Stomach smooth muscle (tissue), 2 donors: ENCODE measurements around the gene PSMD12.
A peak's percentile ranks its signal among the peaks of the same experiment; 100 is the strongest.
"Not testable (repeated sequence)": the region's sequence is repeated elsewhere in the genome, so short reads cannot be mapped to it uniquely, and the experiment has no call there.

ENCODE experiments used
- H3K27ac ChIP-seq: one replicate; pipeline ENCODE4 v1.7.0; 2013; ENCODE audit warnings: mild to moderate bottlenecking, low read length, inconsistent platforms
- H3K27me3 ChIP-seq, 2 donors: one replicate each; pipeline ENCODE4 v1.7.0; 2013; ENCODE audit warnings: low read length in 2 of 2; ENCODE audit not compliant: insufficient read depth in 2 of 2, control insufficient read depth in 1 of 2
- H3K36me3 ChIP-seq, 2 donors: one replicate each; pipeline ENCODE4 v1.7.0; 2013; ENCODE audit warnings: low read length in 2 of 2; ENCODE audit not compliant: control insufficient read depth in 2 of 2, insufficient read depth in 2 of 2
- H3K4me1 ChIP-seq: one replicate; pipeline ENCODE4 v1.7.0; 2013; ENCODE audit warnings: low read length; ENCODE audit not compliant: control insufficient read depth, insufficient read depth
- H3K4me3 ChIP-seq, 2 donors: one replicate each; pipeline ENCODE4 v1.7.0; 2013; ENCODE audit warnings: low read length in 2 of 2
- H3K9ac ChIP-seq, 2 donors: one replicate each; pipeline ENCODE4 v1.7.0; 2013; ENCODE audit warnings: low read length in 2 of 2, mild to moderate bottlenecking in 1 of 2
- H3K9me3 ChIP-seq, 2 donors: one replicate each; pipeline ENCODE4 v1.7.0; 2013; ENCODE audit warnings: low read length in 2 of 2; ENCODE audit not compliant: control insufficient read depth in 2 of 2
- donor health status: healthy.
- donor health status: Pancreatic carcinoma.

Gene PSMD12

GRCh38 chr17:67366193-67367157, at the start of gene PSMD12:
Gene PSMD12, minus strand, starts transcription at chr17:67366577. Its CDS starts 58 bp downstream, at chr17:67366519.
- H3K27ac ChIP-seq, result peak within 1 kb of the TSS; percentile 86
- H3K4me3 ChIP-seq, result peak within 1 kb of the TSS; percentile 91 to 98
- H3K9me3 ChIP-seq, result no peaks in the 10 kb centered on the region
- no peaks in the 10 kb centered on the region for H3K36me3 ChIP-seq
- H3K27me3 ChIP-seq, result no peaks in the 10 kb centered on the region
- H3K4me1 ChIP-seq, result peaks cover 13% of the 10 kb centered on the region
- peak within 1 kb of the TSS; percentile 86 to 92 for H3K9ac ChIP-seq

GRCh38 chr17:67415291-67415690, 48.9 kb upstream of the PSMD12 start:
- H3K9me3 ChIP-seq, result peaks cover 0 to 3% of the 10 kb centered on the region in 2 donors
- no peaks in the 10 kb centered on the region for H3K4me1 ChIP-seq

GRCh38 chr17:67414559-67414958, 48.2 kb upstream of the PSMD12 start:
- Histone ChIP-seq H3K9me3 (peaks cover 0 to 3% of the 10 kb centered on the region in 2 donors), H3K9ac (no peak overlapping the region), H3K4me3 (no peak overlapping the region), H3K27me3 (no peaks in the 10 kb centered on the region), H3K4me1 (no peaks in the 10 kb centered on the region), H3K36me3 (no peaks in the 10 kb centered on the region), H3K27ac (no peak overlapping the region)

More at GRCh38 chr17:67415291-67415690, 48.9 kb upstream of the PSMD12 start:
- Histone ChIP-seq H3K36me3 (no peaks in the 10 kb centered on the region), H3K27me3 (no peaks in the 10 kb centered on the region), H3K4me3 (no peak overlapping the region), H3K9ac (no peak overlapping the region), H3K27ac (no peak overlapping the region)

GRCh38 chr17:67414130-67414529, 47.8 kb upstream of the PSMD12 start:
- H3K36me3 ChIP-seq, result no peaks in the 10 kb centered on the region
- H3K27ac ChIP-seq, result no peak overlapping the region

GRCh38 chr17:67413388-67413787, 47.0 kb upstream of the PSMD12 start:
- H3K4me1 ChIP-seq, result no peaks in the 10 kb centered on the region
- H3K27ac ChIP-seq, result no peak overlapping the region
- H3K9ac ChIP-seq, result no peak overlapping the region

More at GRCh38 chr17:67414130-67414529, 47.8 kb upstream of the PSMD12 start:
- peaks cover 0 to 3% of the 10 kb centered on the region in 2 donors for H3K9me3 ChIP-seq
- no peaks in the 10 kb centered on the region for H3K27me3 ChIP-seq
- no peaks in the 10 kb centered on the region for H3K4me1 ChIP-seq
- no peak overlapping the region for H3K9ac ChIP-seq
- no peak overlapping the region for H3K4me3 ChIP-seq

GRCh38 chr17:67412941-67413340, 46.6 kb upstream of the PSMD12 start:
- H3K36me3 ChIP-seq, result no peaks in the 10 kb centered on the region
- no peaks in the 10 kb centered on the region for H3K27me3 ChIP-seq
- no peaks in the 10 kb centered on the region for H3K4me1 ChIP-seq
- no peak overlapping the region for H3K27ac ChIP-seq
- H3K9me3 ChIP-seq, result peaks cover 0 to 3% of the 10 kb centered on the region in 2 donors
- H3K9ac ChIP-seq, result no peak overlapping the region
- no peak overlapping the region for H3K4me3 ChIP-seq

More at GRCh38 chr17:67413388-67413787, 47.0 kb upstream of the PSMD12 start:
- Histone ChIP-seq H3K9me3 (peaks cover 0 to 3% of the 10 kb centered on the region in 2 donors), H3K36me3 (no peaks in the 10 kb centered on the region), H3K4me3 (no peak overlapping the region), H3K27me3 (no peaks in the 10 kb centered on the region)

GRCh38 chr17:67412032-67412431, 45.7 kb upstream of the PSMD12 start:
- Histone ChIP-seq H3K27ac (no peak overlapping the region), H3K9me3 (peaks cover 0 to 3% of the 10 kb centered on the region in 2 donors), H3K9ac (no peak overlapping the region), H3K36me3 (no peaks in the 10 kb centered on the region), H3K27me3 (no peaks in the 10 kb centered on the region), H3K4me3 (no peak overlapping the region), H3K4me1 (no peaks in the 10 kb centered on the region)

GRCh38 chr17:67411397-67411796, 45.0 kb upstream of the PSMD12 start:
- H3K4me3 ChIP-seq, result no peak overlapping the region
- no peak overlapping the region for H3K27ac ChIP-seq
- H3K9ac ChIP-seq, result no peak overlapping the region
- no peaks in the 10 kb centered on the region for H3K36me3 ChIP-seq
- H3K27me3 ChIP-seq, result no peaks in the 10 kb centered on the region
- H3K4me1 ChIP-seq, result no peaks in the 10 kb centered on the region
- H3K9me3 ChIP-seq, result peaks cover 0 to 3% of the 10 kb centered on the region in 2 donors

- not testable (repeated sequence) for H3K9ac ChIP-seq, H3K4me3 ChIP-seq, H3K9me3 ChIP-seq, H3K27ac ChIP-seq, H3K4me1 ChIP-seq, H3K36me3 ChIP-seq, H3K27me3 ChIP-seq
Measured at GRCh38 chr17:67408455-67408830, 42.1 kb upstream of the PSMD12 start.

GRCh38 chr17:67403483-67403882, 37.1 kb upstream of the PSMD12 start:
- Histone ChIP-seq H3K4me3 (no peak overlapping the region), H3K4me1 (peaks cover 8% of the 10 kb centered on the region), H3K36me3 (no peaks in the 10 kb centered on the region), H3K9ac (no peak overlapping the region), H3K9me3 (no peaks in the 10 kb centered on the region), H3K27ac (no peak overlapping the region), H3K27me3 (no peaks in the 10 kb centered on the region)

- no peaks in the 10 kb centered on the region for H3K27me3 ChIP-seq
- no peaks in the 10 kb centered on the region for H3K9me3 ChIP-seq
- no peak overlapping the region for H3K27ac ChIP-seq
- no peak overlapping the region for H3K4me3 ChIP-seq
- H3K4me1 ChIP-seq, result peaks cover 8% of the 10 kb centered on the region
- H3K36me3 ChIP-seq, result no peaks in the 10 kb centered on the region
- H3K9ac ChIP-seq, result no peak overlapping the region
Measured at GRCh38 chr17:67403065-67403464, 36.7 kb upstream of the PSMD12 start.
